Raji (cell line): Measurements from ENCODE around the gene IL19.

Experiments used
- POLR2A ChIP-seq: IDR thresholded peaks from 2 replicates; pipeline ENCODE4 v1.6.1; 2011; ENCODE audit warnings: low read depth, low read length, control low read depth; ENCODE audit not compliant: insufficient read depth

Gene IL19

DNA sequence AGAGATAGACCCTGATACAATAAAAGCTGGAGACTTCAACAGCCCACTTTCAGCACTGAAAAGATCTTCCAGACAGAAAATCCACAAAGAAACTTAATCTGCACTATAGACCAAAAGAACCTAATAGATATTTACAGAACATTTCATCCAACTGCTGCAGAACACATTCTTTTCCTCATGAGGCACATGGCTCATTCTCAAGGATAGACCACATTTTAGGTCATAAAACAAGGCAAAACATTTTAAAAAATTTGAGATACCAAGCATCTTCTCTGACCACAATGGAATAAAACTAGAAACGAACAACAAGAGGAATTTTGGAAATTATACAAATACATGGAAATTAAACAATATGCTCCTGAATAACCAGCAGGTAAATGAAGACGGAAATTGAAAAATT, 79.8 kb downstream of the IL19 start:
- TF ChIP-seq POLR2A, result no peak

DNA sequence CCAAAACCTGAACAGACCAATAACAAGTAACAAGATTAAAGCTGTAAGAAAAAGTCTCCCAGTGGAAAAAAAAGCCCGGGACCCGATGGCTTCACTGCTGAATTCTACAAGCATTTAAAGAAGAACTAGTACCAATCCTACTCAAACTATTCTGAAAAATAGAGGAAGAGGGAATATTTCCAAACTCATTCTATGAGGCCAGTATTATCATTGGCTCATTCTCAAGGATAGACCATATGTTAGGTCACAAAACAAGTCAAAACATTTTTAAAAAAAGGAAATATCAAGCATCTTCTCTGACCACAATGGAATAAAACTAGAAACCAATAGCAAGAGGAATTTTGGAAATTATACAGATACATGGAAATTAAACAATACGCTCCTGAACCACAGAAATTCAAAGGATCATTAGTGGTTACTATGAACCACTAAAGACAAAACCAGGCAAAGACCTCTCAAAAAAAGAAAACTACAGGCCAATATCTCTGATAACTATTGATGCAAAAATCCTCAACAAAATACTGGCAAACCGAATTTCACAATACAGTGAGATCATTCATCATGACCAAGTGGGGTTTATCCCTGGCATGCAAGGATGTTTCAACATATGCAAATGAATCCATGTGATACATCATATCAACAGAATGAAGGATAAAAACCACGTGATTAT, 80.9 kb downstream of the IL19 start:
- no peak for TF ChIP-seq POLR2A

DNA sequence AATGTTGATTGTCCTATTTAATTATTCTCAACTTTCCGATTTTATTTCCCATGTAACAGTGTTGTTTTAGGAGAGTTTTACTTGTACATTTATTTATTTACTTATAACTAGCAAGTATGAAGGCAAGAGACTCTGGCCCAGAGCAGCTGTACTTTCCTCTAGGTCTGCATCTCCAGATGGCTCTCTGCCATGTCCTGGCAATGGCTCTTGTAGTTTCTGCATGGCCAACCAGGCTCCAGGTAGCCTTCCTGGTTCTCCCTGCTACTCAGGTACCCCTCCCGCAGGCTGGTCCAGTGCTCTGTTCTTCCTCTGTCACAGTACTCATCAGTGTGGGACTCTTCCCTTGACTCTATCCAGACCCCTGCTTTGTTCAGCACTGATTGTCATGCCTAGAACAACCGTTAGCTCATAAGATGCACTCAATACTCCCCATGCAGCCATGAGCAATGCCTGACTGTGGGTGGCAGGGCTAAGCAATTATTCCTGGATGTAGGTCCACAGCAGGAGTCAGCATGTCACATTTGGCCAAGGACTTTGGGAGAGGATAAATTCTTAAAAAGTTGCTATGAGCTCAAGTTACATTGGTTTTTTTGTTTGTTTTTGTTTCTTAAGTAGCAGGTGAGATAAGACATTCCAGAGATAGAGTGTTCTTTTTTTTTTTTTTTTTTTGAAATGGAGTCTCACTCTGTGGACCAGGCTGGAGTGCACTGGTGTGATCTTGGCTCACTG, 84.0 kb downstream of the IL19 start:
- no peak for TF ChIP-seq POLR2A

DNA sequence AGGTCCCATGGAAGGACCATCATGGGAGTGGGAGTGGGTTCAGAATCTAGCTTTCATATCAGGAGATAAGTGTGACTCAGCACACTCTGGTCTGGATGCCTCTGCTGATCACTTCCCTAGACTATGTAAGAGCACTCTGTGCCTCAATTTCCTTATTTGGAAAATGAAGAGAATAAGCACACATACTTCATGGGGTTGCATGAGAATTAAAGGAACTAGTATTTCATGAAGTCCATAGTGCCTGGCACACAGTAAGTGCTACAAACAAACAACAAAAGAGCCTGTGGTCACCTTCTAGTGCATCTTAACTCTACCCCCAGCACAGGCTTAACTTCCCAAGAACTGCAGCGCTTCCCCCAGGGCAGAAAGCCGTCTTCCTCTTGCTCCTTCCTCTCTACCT, 85.3 kb downstream of the IL19 start:
- no peak for TF ChIP-seq POLR2A

DNA sequence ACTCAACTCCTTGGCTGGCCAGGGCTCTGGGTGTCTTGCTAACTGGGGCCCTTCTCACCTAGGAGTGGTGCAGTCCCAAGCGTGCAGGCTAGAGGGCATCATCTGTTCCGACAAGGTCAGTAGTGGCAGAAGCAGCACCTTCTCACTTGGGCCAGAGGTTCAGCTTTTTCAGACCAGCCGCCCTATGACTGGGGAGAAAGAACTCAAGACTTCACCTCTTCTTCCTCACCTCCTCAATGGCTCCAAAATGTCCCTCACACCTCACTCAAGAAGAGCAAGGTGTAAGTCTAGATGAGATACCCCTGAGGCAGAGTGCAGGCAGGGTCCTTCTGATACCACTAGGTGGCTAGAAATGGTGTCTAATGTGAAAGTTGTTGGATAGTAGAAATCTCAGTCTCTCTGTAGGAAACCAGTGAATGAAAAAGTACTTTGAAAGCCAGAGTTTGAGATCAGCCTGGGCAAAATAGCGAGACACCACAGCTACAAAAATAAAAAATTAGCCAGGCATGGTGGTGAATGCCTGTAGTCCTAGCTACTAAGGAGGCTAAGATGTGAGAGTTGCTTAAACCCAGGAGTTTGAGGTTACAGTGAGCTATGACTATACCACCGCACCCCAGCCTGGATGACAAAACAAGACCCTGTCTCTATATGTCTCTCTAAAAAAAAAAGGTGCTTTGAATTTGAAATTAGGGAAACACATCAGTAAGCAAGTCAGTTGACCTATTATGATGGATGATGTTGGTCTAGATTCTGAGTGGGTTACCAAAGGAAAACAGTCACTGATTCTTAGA, 86.3 kb downstream of the IL19 start:
- TF ChIP-seq POLR2A, result no peak

DNA sequence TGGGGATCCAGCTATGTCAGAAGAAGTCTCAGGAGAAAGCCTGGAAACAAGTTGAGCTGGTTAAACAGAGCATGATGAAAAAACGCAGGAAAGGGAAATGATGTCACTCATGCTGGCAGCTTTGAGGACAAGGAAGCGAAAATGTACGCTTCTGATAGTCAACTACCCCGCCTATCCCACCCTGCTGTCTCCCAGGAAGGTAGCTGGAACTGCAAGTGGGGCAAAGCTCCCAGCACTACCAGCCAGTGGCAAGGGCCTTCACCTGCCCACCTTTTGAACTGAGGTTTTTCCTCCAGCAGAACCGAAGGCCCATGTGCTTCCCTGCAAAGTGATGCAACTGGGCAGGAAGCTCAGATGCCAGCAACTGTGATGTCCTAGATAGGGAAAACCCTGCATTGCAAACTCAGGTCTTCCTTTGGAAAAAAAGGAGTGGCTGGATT, 88.5 kb downstream of the IL19 start:
- no peak for TF ChIP-seq POLR2A

DNA sequence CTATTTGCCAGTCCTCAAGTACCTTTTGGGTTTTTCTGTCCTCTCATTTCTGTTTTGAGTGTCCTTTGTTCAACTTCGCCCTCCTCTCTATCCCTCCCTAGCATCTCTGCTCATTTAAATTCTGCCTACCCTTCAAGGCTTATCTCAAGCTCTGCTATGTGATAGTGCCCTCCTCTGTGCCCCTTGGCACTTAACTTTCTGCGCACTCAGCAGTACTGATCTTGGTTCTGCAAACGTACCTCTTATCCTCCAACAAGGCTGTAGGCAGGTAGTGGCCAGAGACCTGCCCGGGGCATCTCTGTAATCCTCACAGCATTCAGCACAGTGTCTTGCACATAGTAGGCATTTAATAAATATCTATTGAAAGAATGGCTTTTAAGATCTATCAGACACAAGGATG, 89.6 kb downstream of the IL19 start:
- no peak for TF ChIP-seq POLR2A

DNA sequence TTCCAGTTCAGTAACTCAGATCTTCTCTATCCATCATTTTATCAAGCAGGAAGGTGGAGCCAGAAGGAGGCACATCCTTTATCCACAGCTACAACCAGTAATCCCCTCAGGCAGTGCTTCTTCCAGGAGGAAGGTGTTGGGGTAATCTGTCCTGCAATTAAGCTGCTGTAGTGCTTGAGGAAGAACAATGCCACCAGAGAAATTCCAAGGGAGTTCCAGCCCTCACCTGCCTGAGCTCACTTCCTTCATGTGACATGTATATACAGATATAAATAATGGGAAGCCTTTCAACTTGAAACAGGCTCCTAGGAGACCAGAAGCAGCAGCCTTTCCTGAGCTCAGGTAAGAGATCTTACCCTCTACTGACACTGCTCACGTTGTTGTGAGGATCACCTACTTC, 92.7 kb downstream of the IL19 start:
- no peak for TF ChIP-seq POLR2A

DNA sequence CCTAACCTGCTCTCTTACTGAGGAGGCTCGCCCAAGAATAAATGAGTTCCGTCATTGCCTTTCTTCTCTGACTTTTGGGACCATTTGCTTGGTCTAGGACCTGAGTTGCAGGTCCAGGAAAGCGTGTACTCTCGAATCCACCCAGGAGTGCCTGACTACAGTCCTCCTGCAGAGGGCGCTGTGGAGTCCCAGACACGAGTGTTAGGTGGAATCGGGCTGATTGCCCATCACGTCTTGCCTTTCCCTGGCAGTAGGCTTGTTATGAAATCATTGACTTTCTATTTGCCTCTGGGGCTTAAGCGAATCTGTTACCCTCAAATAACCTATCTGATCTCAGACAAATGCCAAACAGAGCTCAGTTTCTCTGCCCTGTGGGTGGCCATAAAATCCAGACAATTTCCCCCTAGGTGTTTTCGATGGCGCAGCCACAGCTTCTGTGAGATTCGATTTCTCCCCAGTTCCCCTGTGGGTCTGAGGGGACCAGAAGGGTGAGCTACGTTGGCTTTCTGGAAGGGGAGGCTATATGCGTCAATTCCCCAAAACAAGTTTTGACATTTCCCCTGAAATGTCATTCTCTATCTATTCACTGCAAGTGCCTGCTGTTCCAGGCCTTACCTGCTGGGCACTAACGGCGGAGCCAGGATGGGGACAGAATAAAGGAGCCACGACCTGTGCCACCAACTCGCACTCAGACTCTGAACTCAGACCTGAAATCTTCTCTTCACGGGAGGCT, 94.5 kb downstream of the IL19 start, which contains the start of gene IL20:
TSS of gene IL20 (plus strand) at position 685 of the 733 bp plus-strand sequence. CDS start 230 bp downstream, outside the sequence.
- TF ChIP-seq POLR2A, result no peak

DNA sequence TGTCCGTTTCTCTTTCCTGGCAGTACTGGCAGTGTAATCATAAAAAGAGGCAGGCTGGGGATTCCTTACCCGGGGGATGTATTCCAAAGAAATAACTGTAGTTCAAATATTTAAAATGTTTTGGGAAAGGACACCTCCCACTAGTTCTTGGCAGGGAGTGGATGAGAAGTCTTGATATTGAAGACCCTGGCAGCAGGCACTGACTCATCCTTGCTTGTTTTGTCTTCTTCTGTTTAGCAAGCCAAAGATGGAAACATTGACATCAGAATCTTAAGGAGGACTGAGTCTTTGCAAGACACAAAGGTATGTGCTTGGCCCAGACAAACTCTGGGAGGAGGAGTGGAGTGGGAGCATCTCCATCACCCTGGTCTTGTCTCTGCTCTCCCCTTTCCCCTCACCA, 95.5 kb downstream of the IL19 start:
- TF ChIP-seq POLR2A, result no peak

DNA sequence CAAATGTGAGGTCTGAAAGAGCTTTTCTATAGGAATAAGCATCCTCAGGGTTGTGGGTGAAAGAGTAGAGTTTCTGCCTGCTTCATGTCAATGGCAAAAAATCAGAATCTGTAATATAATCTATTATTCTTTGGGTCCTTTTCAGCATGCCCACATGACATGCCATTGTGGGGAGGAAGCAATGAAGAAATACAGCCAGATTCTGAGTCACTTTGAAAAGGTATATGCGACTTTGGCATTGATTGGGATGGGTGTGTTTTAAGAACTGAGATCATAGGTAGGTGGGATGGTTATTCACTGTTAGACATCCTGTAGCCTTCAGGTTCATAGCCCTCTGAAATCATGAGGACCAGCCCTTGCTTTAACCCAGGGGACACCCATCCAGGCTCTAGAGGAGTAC, 96.7 kb downstream of the IL19 start:
- TF ChIP-seq POLR2A, result no peak

DNA sequence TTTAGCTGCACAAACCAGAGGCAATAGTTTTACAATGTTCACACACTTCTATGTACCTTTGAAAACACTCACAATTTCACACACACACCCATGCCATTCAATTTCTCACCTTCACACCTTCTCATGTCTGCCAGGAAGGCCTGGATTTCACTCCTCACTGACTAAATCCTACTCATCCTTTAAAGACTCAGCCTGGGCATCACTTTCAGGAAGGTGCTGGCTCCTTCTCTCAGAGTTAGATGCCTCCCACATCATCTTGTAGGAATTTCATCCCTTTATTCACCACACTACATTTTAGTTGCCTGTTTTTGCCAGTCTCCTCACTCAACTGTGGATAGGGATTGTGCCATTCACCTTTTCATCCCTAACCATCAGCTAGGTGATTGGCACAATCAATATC, 97.1 kb downstream of the IL19 start:
- no peak for TF ChIP-seq POLR2A

DNA sequence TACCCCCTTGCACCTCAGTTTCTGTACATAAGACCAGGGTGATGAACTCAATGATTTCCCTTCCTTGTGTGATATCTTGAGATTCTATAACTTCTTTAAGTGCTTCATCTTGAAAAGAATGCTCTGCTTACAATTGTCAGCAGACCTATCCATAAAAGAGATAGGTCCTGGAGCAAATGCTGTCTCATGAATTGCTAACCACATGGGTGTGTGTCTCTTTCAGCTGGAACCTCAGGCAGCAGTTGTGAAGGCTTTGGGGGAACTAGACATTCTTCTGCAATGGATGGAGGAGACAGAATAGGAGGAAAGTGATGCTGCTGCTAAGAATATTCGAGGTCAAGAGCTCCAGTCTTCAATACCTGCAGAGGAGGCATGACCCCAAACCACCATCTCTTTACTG, 97.7 kb downstream of the IL19 start:
- no peak for TF ChIP-seq POLR2A

DNA sequence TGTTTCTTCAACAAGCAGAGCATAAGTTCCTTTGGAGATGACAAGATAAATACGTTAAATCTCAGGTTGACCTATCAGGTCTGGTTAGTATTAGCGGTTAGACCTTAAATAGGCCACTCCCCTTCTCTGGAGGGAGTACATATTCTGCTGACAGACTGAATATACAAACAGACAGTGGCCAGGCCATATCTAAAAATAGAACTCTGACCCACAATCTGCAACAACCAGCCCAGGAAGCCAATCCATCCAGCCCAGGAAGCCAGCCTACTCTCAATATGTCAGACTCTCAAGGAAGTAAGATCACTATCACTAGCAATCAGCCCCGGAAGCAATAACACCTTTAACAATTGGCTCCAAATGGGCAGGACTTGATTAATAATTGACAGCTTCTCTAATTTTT, 101.6 kb downstream of the IL19 start:
- no peak for TF ChIP-seq POLR2A

DNA sequence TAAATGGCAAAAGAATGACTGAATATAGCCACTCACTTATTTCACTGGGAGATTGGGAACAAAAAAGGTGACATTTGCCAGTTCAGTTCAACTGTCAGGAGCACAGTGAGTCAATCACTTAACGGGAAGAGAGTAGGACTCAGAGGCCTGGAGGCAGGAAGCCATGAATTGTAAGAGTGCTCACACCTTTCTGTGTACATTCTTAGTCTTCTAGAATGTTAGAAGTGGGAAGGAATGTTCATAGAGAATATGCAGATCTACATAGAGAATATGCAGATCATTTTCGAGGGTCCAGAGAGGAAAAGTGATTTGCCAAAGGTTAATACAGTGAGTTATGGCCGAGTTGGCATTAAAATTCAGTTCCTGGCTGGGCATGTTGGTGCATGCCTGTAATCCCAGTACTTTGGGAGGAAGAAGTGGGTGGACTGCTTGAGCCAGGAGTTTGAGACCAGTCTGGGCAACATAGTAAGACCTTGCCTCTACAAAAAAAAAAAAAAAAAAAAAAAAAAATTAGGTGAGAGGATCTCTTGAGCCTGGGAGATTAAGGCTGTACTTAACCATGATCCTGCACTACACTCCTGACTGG, 103.1 kb downstream of the IL19 start:
- no peak for TF ChIP-seq POLR2A
